Heart right ventricle (tissue), 16 donors: ENCODE data around the gene PPFIA1. TPM values are rescaled to one million over a fixed set of nuclear protein-coding genes. Genes with fewer than 3 reads are reported as not detected.

Experiments used
- ATAC-seq, 8 donors: fragments of 200-7000 bp; cut with Tn5 transposase; one replicate each; pipeline ENCODE4 v1.9.1; 2020; ENCODE audit warnings: mild to moderate bottlenecking in 8 of 8, moderate library complexity in 8 of 8, moderate number of reproducible peaks in 1 of 8
- DNase-seq, 2 donors: peaks; one replicate each; pipeline ENCODE4 v3.0.0-alpha.2; 2020
- H3K27ac ChIP-seq, 10 donors: fragments of 200-600 bp; sonication (generic) in 2 of 10; one replicate each; pipeline versions ENCODE4 v1.5.0 to v1.8.0; 2020 to 2022; ENCODE audit warnings: mild to moderate bottlenecking in 3 of 10
- H3K27me3 ChIP-seq, 7 donors: fragments of 200-600 bp; one replicate each; pipeline ENCODE4 v1.8.0; 2021 to 2022; ENCODE audit warnings: mild to moderate bottlenecking in 2 of 7
- H3K36me3 ChIP-seq, 9 donors: fragments of 200-600 bp; sonication (generic) in 1 of 9; one replicate each; pipeline versions ENCODE4 v1.5.0 to v1.8.0; 2020 to 2022; ENCODE audit warnings: mild to moderate bottlenecking in 2 of 9
- H3K4me1 ChIP-seq, 9 donors: fragments of 200-600 bp; sonication (generic) in 1 of 9; one replicate each; pipeline versions ENCODE4 v1.5.0 to v1.8.0; 2020 to 2022; ENCODE audit warnings: mild to moderate bottlenecking in 4 of 9
- H3K4me3 ChIP-seq, 10 donors: fragments of 200-600 bp; sonication (generic) in 2 of 10; one replicate each; pipeline versions ENCODE4 v1.5.0 to v1.8.0; 2020 to 2022; ENCODE audit warnings: mild to moderate bottlenecking in 7 of 10, moderate library complexity in 2 of 10
- H3K9me3 ChIP-seq, 11 donors: fragments of 200-600 bp in 10 of 11; sonication (generic) in 2 of 11; one replicate each; pipeline versions ENCODE4 v1.5.0 to v1.8.0; 2013 to 2022; ENCODE audit warnings: mild to moderate bottlenecking in 2 of 11, control low read depth in 1 of 11, moderate library complexity in 1 of 11
- WGBS, 2 donors: extraction: QIAGEN DNeasy Blood & Tissue Kit; methylation state at CpG; one replicate each; pipeline ENCODE4 v1.1.7; 2013; ENCODE audit warnings: inconsistent platforms in 1 of 2; 5-methylcytosine and 5-hydroxymethylcytosine counted together
- intact Hi-C, 10 donors: fragments of 100-400 bp; cut with DNase I; formaldehyde crosslinking; loops; one replicate each; pipeline versions ENCODE4 v1.11.1 to v1.14.2; 2022
- polyA plus RNA-seq, 2 donors: library from polyadenylated mRNA; stranded (reverse); fragments of 200-250 nt; gene quantifications; one replicate each; pipeline ENCODE4 v1.2.3, GENCODE V29; 2013
- total RNA-seq, 10 donors: library from RNA; stranded (reverse); fragmentation: NEBNext Ultra II Directional in 3 of 10; extraction: Animal tissue kit (Norgen Biotek cat#: 25700) in 3 of 10; gene quantifications; one replicate each; pipeline versions ENCODE4 v1.2.1 to v1.2.4, GENCODE V29; 2021 to 2023
- TF ChIP-seq, protein P1 (sequence below), 9 donors: fragments of 200-600 bp; sonication (generic) in 2 of 9; IDR thresholded peaks; one replicate each; pipeline versions ENCODE4 v1.5.0 to v1.8.0; 2021 to 2022; ENCODE audit warnings: antibody characterized with exemption in 9 of 9, mild to moderate bottlenecking in 5 of 9, moderate library complexity in 1 of 9
- donor health status: Arrhythmogenic right ventricular cardiomyopathy.
- donor health status: ischemic (EF 13 %, LVEDD 7.1; RV severe dilation, severe dysfunction).
- donor health status: healthy with polysubstance abuse.
- donor health status: DM: no; HTN: yes; CAD: no.
- donor health status: DM: no; HTN: no; CAD: no.
- donor health status: ischemic (EF 25% LVEDD 6.9; RV normal size, moderate dysfunction).
- donor health status: ischemic (EF 25% LVEDD 5.7; RV mildly dilated, moderate dysfunction).
- donor health status: healthy.
- donor health status: DM: yes; HTN: yes; CAD: no.
- donor health status: Ischemic cardiomyopathy.
- donor health status: ischemic (EF 35%, LVEDD 5.7; RV mildly dilated, moderate dysfunction).
- donor health status: nonischemic (EF 11% LVEDD 7.7; RV severe dilation, severe dysfunction).
- donor health status: DM: yes; HTN: yes; CAD: no.
- donor health status: PGD.
- donor health status: ischemic (EF 29% LVEDD 5.4; RV normal size, mild dysfunction).
- donor health status: nonischemic (EF 23%, LVEDD 6.1; RV moderate dilation, normal function).

The PPFIA1 gene
- total and polyA plus RNA-seq, 12 donors = 14.0 to 57.2 (median 39.0) TPM

DNA sequence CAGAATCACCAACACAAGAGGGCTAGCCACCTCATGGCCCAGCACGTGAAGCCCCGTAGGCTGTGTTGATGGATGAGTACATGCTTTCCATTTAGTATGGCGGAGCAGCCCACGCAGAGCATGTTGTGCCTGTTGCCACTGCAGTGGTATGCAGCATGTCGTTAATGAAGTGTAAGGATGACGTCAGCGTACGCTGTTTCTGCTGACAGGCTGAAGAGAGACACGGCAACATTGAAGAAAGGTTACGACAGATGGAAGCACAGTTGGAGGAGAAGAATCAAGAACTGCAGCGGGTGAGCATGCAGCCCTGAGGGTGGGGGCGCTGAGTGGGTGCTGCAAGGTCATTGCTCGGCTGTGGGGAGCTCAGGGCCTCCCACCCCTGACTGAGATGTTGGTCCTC is 62.8 kb downstream of the PPFIA1 start:
- WGBS, 2 donors = 63 to 71% methylated on average over 13 of the region's 13 CpGs
- intact Hi-C loops = no loop called here
- peaks cover 0 to 100% (median 80%) of the 10 kb centered on the region in 9 donors for H3K36me3 ChIP-seq
- no peaks in the 10 kb centered on the region for H3K9me3 ChIP-seq
- ATAC-seq (peak in 6 of 8 donors; percentile 27 to 63 (median 45)), DNase-seq (no peak)
- no peak overlapping the region for H3K27ac ChIP-seq
- no peaks in the 10 kb centered on the region for H3K27me3 ChIP-seq
- H3K4me1 ChIP-seq = peaks cover 0 to 10% (median 0%) of the 10 kb centered on the region in 9 donors
- TF ChIP-seq, protein P1, sequence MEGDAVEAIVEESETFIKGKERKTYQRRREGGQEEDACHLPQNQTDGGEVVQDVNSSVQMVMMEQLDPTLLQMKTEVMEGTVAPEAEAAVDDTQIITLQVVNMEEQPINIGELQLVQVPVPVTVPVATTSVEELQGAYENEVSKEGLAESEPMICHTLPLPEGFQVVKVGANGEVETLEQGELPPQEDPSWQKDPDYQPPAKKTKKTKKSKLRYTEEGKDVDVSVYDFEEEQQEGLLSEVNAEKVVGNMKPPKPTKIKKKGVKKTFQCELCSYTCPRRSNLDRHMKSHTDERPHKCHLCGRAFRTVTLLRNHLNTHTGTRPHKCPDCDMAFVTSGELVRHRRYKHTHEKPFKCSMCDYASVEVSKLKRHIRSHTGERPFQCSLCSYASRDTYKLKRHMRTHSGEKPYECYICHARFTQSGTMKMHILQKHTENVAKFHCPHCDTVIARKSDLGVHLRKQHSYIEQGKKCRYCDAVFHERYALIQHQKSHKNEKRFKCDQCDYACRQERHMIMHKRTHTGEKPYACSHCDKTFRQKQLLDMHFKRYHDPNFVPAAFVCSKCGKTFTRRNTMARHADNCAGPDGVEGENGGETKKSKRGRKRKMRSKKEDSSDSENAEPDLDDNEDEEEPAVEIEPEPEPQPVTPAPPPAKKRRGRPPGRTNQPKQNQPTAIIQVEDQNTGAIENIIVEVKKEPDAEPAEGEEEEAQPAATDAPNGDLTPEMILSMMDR (IDR thresholded peaks at IDR 0.05) = no peak
- no peak overlapping the region for H3K4me3 ChIP-seq

DNA sequence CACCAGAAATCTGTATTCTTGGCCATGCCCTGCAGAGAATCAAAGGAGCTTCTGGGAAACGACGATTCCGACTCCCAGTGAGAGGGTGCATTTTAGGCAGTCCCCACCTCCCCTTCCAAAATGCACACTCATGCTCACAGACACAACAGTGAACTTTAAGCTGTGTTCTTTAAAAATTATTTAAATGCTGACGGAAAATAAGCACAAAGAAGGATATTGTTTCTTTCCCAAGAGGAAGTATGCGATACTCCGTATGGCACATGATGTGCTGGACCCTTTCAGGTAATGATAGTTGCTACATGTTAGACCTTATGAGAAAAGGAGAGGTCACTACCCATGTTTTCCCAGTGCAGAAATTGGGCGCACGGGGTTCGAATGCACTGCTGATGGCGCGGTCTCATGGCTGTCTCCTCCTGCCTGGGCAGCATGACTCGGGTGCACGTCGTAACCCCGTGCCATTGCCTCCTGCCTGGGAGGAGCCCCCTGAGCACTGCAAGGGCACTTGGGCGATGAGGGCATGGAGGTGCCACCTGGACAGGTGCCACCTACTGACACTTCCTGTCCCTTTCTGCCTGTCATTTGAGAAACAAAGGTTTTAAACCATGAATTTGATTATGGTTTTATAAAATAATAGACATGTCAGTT is 64.0 kb downstream of the PPFIA1 start:
- H3K36me3 ChIP-seq = peaks cover 0 to 100% (median 87%) of the 10 kb centered on the region in 9 donors
- intact Hi-C loops = no loop called here
- H3K9me3 ChIP-seq = no peaks in the 10 kb centered on the region
- ATAC-seq = no peak
- DNase-seq = no peak
- no peak overlapping the region for H3K27ac ChIP-seq
- H3K27me3 ChIP-seq = no peaks in the 10 kb centered on the region
- 94 to 95% methylated on average over 16 of the region's 16 CpGs for WGBS, 2 donors
- peaks cover 0 to 10% (median 0%) of the 10 kb centered on the region in 9 donors for H3K4me1 ChIP-seq
- no peak overlapping the region for H3K4me3 ChIP-seq
- TF ChIP-seq, protein P1 (IDR thresholded peaks at IDR 0.05) = no peak

DNA sequence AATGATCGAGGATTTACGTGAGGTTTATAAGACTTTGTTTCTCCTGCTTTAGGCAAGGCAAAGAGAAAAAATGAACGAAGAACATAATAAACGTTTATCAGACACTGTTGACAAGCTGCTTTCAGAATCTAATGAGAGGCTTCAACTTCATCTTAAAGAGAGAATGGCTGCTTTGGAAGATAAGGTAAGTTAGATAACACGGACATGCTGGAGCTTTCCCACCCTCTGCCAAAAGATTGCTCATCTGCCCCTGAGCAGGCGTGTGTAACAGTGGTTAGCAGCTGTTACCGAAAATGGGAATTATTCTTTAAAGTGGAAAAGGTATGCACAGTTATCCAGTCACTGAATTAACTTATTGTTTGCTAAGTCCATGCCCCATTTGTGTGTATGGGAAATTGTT is 65.0 kb downstream of the PPFIA1 start:
- H3K9me3 ChIP-seq = no peaks in the 10 kb centered on the region
- no peak overlapping the region for H3K4me3 ChIP-seq
- peaks cover 0 to 100% (median 87%) of the 10 kb centered on the region in 9 donors for H3K36me3 ChIP-seq
- no peak overlapping the region for H3K27ac ChIP-seq
- DNase-seq (no peak), ATAC-seq (no peak)
- TF ChIP-seq, protein P1 (IDR thresholded peaks at IDR 0.05) = no peak
- 64 to 69% methylated on average over 7 of the region's 7 CpGs for WGBS, 2 donors
- H3K4me1 ChIP-seq = peaks cover 0 to 10% (median 0%) of the 10 kb centered on the region in 9 donors
- no peaks in the 10 kb centered on the region for H3K27me3 ChIP-seq
- intact Hi-C loops = no loop called here

DNA sequence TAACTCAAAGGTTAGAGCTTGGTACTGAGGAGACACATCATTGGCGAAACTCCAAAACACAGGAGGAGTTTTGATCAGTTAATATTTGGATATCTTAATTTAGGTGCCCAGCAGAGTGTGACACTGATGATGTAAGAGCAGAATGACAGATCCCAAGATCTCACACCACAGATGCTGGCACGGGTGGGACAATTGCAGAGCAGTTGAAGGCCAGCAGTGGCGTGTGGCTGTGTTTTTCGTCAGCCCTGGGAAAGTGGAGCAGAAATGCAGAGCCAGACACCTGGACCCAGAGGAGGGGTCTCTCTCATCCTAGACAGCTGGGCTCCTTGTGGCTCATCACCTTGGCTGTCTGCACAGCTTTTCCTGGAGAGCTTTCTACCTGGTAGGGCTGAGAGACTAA is 68.1 kb downstream of the PPFIA1 start:
- H3K36me3 ChIP-seq = peaks cover 0 to 95% (median 68%) of the 10 kb centered on the region in 9 donors
- TF ChIP-seq, protein P1 (IDR thresholded peaks at IDR 0.05) = no peak
- WGBS, 2 donors = 63 to 79% methylated on average over 4 of the region's 4 CpGs
- ATAC-seq (peak in 2 of 8 donors; percentile 23 to 27), DNase-seq (no peak)
- no peaks in the 10 kb centered on the region for H3K27me3 ChIP-seq
- no peaks in the 10 kb centered on the region for H3K9me3 ChIP-seq
- H3K4me1 ChIP-seq = peaks cover 0 to 8% (median 0%) of the 10 kb centered on the region in 9 donors
- no peak overlapping the region for H3K27ac ChIP-seq
- intact Hi-C loops = no loop called here
- no peak overlapping the region for H3K4me3 ChIP-seq
